IMR-90 (cell line): Measurements from ENCODE around the gene ADIRF.

Source experiments
- BHLHE40 ChIP-seq: fragments of 150-350 bp; IDR thresholded peaks from 2 replicates; pipeline ENCODE4 v1.6.1; 2016; ENCODE audit warnings: mild to moderate bottlenecking, low read depth, low read length
- CEBPB ChIP-seq: IDR thresholded peaks from 2 replicates; pipeline ENCODE4 v1.6.1; 2012; ENCODE audit warnings: low read depth, low read length, improper control_type of control experiment
- CHD1 ChIP-seq: IDR thresholded peaks from 2 replicates; pipeline ENCODE4 v1.6.1; 2012; ENCODE audit warnings: low read depth, low read length, improper control_type of control experiment
- CTCF ChIP-seq: conservative IDR thresholded peaks from 2 replicates; pipeline ENCODE4 v1.5.1; 2012; ENCODE audit warnings: mild to moderate bottlenecking, low read depth, low read length, improper control_type of control experiment
- MAFK ChIP-seq: IDR thresholded peaks from 2 replicates; pipeline ENCODE4 v1.6.1; 2012; ENCODE audit warnings: low read depth, low read length, improper control_type of control experiment
- MAZ ChIP-seq: IDR thresholded peaks from 2 replicates; pipeline ENCODE4 v1.6.1; 2012; ENCODE audit warnings: low read depth, mild to moderate bottlenecking, low read length, improper control_type of control experiment, moderate library complexity, borderline replicate concordance
- MXI1 ChIP-seq: IDR thresholded peaks from 2 replicates; pipeline ENCODE4 v1.6.1; 2012; ENCODE audit warnings: low read depth, mild to moderate bottlenecking, low read length, moderate library complexity, borderline replicate concordance
- POLR2A ChIP-seq: IDR thresholded peaks from 2 replicates; pipeline ENCODE4 v1.6.1; 2012; ENCODE audit warnings: mild to moderate bottlenecking, low read depth, low read length
- RAD21 ChIP-seq: IDR thresholded peaks from 2 replicates; pipeline ENCODE4 v1.6.1; 2012; ENCODE audit warnings: low read length, improper control_type of control experiment
- RCOR1 ChIP-seq: IDR thresholded peaks from 2 replicates; pipeline ENCODE4 v1.6.1; 2012; ENCODE audit warnings: mild to moderate bottlenecking, low read length, improper control_type of control experiment; ENCODE audit not compliant: insufficient replicate concordance
- RFX5 ChIP-seq: IDR thresholded peaks from 2 replicates; pipeline ENCODE4 v1.8.0; 2012; ENCODE audit warnings: low read depth, mild to moderate bottlenecking, low read length, moderate library complexity
- SMC3 ChIP-seq: fragments of 150-350 bp; IDR thresholded peaks from 2 replicates; pipeline ENCODE4 v1.6.1; 2016; ENCODE audit warnings: low read depth, mild to moderate bottlenecking, antibody characterized with exemption, low read length, moderate library complexity
- USF2 ChIP-seq: fragments of 150-350 bp; IDR thresholded peaks from 2 replicates; pipeline ENCODE4 v1.6.1; 2017; ENCODE audit warnings: mild to moderate bottlenecking, antibody characterized with exemption, low read length, low read depth

DNA sequence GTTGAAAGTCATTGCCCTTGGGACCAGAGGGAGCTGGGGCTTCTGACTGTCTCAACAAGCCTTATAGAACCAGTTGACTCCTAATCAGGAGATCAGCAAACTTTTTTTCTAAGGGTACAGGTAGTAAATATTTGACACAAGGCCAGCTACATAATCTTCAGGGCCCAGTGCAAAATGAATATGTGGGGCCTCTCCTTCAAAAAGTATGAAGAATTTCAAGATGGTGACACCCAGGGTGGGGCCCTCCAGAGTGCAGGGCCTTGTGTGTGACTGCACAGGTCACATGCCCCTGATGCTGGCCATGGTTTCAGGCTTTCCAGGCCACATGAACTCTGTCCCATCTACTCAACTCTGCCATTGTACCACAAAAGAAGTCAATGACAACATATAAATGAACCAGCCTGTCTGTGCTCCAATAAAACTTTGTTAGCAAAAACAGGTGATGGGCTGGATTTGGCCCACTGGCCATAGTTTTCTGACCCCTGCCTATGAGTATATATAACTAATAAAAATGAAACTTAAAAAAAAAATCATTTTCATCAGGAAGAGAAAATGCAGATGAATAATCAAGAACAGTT, 17.0 kb upstream of the ADIRF start:
- no peak for TF ChIP-seq POLR2A
- no peak for TF ChIP-seq CTCF
- TF ChIP-seq CEBPB, result no peak
- TF ChIP-seq MAFK, result no peak
- TF ChIP-seq RFX5, result no peak
- no peak for TF ChIP-seq BHLHE40
- TF ChIP-seq RCOR1, result no peak
- no peak for TF ChIP-seq CHD1
- no peak for TF ChIP-seq SMC3
- TF ChIP-seq RAD21, result no peak
- TF ChIP-seq MXI1, result no peak
- TF ChIP-seq USF2, result no peak
- no peak for TF ChIP-seq MAZ
